HG03097 (cell line): ENCODE results near the gene PSG4.
"Not testable (repeated sequence)": the region's sequence is repeated elsewhere in the genome, so short reads cannot be mapped to it uniquely, and the experiment has no call there.

ENCODE experiments used
- ATAC-seq: cut with Tn5 transposase; IDR thresholded peaks from one replicate; pipeline ENCODE4 v1.9.1; 2021; ENCODE audit not compliant: unreplicated experiment, low FRiP score

Gene PSG4

DNA sequence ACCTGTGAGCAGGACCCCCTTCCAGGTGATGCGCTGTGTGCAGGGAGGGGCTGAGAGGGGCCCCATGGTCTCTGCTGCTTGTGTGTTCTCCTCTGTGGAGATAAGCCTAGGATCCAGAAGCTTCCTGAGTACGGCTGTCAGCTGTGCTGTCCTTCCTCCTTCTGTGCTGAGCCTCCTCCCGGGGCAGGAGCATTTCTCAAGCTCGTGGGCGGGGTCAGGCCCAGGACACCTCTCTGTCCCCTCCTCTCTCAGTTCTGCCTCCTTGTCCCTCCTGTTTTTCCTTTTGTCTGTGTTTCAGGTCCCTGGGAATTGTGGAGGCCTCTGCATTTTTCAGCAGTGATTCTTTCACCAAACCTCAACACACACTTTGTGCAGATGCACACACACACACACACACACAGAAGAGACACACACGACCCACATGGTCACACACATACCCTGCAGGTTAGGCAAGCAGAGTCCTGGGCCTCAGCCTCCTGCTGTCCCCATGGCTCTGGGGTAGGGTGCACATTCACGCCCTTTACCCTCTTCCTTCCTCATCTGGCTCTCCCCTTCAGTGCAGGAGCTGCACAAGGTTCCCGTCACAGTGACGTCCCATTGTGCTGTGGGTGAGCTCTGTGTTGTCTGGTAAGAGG is at the start of gene PSG4:
PSG4 (minus strand) TSS at position 168 of the 635 bp plus-strand sequence; CDS start at position 66, 102 bp downstream.
- ATAC-seq = not testable (repeated sequence)

DNA sequence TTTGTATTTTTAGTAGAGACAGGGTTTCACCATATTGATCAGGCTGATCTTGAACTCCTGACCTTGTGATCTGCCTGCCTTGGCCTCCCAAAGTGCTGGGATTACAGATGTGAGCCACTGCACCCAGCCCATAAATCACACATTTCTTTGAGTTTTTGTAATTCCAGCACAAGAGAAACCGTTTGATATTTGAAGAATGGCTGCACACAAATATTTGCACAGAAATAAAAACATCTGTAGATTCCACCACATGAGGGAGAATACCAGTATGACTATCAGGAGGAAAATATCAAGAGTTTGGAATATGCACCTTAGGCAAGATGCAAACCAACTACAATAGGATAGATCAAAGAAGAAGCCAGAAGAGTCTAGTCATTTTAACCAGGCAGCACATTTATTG is 46.0 kb upstream of the PSG4 start:
- not testable (repeated sequence) for ATAC-seq

DNA sequence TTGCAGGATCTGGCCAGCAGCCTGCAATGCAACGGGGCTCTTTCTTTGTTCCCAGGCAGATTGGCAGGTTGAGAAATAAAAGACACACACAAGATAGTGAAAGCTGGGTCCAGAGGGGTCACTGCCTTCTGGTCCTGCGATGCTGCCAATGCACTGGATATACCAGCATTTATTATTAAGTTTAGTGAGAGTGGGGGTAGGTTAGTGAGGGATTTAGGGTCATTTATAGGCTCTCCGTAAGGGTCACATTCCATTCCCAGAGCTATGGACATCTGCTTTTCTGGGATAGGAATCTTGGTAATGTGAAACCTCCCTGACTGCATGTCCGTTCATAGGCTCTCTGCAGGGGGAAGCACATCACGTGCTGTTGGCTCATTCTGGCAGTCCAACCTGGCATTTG is 44.9 kb upstream of the PSG4 start:
- ATAC-seq = not testable (repeated sequence)

DNA sequence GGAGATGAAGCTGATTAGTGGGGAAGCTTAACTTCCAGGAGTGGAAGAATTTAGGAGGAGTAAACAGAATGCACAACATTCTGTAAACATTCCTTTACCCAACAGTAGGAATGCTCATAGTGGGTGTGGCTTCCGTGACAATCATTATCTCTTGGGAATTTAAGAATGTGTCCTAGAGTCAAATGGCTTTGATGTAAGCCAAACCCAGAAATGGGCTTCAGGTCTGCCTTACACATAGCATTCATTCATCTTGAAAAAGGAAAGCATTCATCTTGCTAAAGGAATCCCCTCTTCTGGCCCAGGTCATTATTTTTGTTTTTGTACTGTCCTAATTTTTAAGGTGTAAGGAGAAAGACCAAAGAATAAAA is 43.2 kb upstream of the PSG4 start:
- not testable (repeated sequence) for ATAC-seq

DNA sequence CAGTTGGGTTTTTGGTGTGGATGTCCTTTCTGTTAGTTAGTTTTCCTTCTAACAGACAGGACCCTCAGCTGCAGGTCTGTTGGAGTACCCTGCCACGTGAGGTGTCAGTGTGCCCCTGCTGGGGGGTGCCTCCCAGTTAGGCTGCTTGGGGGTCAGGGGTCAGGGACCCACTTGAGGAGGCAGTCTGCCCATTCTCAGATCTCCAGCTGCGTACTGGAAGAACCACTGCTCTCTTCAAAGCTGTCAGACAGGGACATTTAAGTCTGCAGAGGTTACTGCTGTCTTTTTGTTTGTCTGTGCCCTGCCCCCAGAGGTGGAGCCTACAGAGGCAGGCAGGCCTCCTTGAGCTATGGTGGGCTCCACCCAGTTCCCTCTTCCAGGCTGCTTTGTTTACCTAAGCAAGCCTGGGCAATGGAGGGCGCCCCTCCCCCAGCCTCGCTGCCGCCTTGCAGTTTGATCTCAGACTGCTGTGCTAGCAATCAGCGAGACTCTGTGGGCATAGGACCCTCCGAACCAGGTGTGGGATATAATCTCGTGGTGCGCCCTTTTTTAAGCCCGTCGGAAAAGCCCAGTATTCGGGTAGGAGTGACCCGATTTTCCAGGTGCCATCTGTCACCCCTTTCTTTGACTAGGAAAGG is 41.9 kb upstream of the PSG4 start:
- not testable (repeated sequence) for ATAC-seq

DNA sequence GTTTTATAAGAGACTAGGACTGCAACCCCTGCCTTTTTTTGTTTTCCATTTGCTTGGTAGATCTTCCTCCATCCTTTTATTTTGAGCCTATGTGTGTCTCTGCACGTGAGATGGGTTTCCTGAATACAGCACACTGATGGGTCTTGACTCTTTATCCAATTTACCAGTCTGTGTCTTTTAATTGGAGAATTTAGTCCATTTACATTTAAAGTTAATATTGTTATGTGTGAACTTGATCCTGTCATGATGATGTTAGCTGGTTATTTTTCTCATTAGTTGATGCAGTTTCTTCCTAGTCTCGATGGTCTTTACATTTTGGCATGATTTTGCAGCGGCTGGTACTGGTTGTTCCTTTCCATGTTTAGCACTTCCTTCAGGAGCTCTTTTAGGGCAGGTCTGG is 40.4 kb upstream of the PSG4 start:
- not testable (repeated sequence) for ATAC-seq

DNA sequence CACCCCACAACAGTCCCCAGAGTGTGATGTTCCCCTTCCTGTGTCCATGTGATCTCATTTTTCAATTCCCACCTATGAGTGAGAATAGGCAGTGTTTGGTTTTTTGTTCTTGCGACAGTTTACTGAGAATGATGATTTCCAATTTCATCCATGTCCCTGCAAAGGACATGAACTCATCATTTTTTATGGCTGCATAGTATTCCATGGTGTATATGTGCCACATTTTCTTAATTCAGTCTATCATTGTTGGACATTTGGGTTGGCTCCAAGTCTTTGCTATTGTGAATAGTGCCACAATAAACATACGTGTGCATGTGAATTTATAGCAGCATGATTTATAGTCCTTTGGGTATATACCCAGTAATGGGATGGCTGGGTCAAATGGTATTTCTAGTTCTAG is 36.8 kb upstream of the PSG4 start:
- ATAC-seq = not testable (repeated sequence)

DNA sequence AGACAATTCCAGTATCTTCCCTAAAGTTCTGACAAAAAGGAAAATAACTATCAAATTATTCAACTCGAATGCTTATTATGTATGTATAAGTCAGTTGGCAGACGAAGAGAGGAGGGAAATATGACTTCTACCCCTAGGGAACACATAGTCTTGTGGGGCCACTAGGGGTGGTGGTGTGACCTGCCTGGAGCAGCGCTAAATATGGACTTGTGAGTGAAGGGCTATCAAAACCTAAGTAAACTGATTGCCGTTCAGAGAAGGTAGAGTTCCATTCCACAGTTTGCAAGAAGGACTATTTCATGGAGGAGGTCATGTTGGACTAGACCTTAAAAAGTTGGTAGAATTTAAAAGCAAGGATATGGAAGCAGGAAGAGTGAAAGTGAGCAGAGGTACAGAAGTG is 32.8 kb upstream of the PSG4 start:
- not testable (repeated sequence) for ATAC-seq

DNA sequence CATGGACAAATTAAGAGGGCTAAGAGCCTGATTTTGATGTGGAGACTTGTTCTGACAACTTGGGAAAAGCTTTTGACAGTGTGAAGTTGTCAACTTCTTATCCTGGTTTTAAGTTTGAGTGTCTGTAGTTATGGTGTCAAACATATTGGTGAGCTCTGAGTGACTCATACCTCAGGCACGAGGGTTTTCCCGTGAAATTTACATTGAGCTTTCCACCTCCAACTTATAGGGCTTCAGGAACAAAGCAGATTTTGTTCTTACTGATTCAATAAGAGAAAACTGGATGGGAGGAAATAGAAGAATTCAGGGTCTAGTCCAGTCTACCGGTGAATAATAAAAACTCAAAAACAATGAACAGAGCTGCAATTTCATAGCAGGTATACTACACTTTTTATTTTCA is 30.2 kb upstream of the PSG4 start:
- ATAC-seq = not testable (repeated sequence)

DNA sequence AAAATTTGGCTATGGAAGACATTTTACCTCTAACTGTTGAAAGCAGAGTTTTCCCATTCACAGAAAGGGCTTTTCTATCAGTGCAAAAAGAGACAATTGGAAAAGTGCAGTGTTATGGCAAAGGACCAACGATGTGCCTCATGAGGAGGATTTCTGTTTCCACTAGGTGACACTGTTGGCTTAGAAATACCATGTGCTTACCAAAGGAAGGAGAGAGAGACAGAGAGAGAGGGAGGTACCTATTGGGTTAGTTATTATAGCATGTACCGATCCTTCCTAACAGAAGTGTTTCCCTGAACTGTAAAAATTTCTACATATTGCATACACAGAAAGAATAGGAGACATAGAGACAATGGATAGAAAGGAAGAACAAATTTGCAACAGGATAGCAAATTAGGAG is 23.9 kb upstream of the PSG4 start:
- no peak for ATAC-seq

DNA sequence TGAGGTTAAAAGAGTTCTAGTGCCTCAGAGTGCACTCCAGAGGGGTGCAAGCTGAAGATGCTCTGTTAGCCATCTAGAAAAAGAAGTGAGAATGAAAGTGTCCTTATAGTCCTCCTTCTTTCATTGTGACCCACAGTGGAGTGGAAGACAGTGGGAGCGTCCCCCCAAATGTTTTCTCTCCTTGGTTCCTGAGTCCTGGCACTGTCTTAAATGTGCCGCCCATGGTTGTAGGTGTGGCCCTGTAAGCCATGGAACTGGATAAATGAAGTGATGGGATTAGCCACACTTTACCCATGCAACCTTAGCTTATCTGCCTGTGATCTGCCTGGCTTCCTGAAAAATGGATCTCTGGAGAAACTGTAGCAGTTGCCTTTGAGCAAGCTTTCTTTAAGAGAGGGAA is 23.3 kb upstream of the PSG4 start:
- not testable (repeated sequence) for ATAC-seq

DNA sequence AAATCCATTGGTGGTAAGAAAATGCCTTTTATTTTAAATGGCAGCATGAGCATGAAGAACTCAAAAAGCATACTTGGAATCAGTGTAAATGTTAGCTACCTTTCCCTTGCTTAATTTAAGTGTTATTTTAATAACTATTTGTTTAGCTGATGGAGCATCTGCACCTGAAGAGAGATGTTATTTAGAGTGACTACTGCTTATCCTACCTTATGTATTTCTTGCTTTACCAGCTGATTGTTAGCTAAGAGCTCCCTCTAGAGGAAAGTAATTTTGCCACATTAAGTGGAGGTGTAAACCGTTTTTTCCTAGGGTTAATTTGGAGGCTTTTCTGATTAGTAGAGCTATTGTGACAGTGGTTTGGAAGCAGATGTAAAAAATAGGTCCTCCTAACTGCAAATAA is 21.5 kb upstream of the PSG4 start:
- ATAC-seq = not testable (repeated sequence)

DNA sequence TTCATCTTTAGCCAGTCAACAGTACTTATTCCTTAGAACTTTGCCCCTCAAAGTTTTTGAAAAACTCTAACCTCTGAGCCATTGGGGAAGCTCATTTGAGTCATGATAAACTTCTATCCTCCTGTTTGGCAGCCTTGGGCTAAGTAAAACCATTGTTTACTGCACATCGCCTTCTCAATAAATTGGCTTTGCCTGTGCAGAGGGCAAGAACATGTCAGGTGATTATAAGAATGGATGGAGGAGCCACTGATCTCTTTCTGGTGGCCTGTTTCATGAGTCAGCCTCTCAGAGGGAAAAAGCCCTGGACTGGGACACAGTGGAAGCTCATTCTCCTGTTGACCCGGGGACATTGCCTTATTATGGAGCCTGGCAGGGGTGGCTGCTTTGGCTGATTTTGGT is 19.4 kb upstream of the PSG4 start:
- no peak for ATAC-seq

DNA sequence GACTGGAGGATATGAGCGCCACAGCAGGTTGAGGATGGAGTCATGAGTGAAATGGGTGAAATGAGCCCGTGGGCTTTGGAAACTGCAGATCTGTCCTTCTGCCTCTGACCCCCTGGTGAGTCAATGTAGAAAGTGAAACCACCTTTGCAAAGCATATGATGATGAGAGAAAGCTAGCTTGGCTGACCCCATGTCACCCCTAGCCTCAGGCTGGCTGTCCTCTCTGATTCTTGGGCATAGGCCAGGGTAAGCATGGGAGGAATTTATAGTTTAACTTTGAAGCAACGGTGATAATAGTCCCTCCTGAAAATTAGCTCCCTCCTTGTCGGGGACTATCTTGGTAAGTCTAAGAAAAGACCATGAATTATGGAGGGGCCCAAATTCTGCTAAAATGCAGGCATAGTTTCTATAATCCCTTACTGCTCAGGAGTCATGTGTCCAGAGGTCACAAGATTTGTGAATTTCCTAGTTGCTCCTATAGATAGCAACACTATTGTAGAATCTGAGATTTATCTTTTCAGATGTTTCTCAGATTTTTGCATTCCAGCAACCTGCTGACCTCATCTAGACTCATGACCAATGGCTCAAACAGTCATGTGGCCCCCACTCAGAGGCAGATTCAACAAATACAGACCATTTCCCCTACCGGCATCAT is 18.9 kb upstream of the PSG4 start:
- not testable (repeated sequence) for ATAC-seq

DNA sequence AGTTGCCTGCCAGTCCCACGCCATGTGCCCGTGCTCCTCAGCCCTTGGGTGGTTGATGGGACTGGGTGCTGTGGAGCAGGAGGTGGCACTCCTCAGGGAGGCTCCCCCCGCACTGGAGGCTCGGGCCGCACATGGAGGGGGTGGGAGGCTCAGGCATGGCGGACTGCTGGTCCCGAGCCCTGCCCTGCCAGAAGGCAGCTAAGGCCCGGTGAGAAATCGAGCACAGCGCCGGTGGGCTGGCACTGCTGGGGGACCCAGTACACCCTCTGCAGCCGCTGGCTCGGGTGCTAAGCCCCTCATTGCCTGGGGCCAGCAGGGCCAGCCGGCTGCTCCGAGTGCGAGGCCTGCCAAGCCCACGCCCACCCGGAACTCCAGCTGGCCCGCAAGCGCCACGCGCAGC is 16.5 kb upstream of the PSG4 start:
- ATAC-seq = not testable (repeated sequence)

DNA sequence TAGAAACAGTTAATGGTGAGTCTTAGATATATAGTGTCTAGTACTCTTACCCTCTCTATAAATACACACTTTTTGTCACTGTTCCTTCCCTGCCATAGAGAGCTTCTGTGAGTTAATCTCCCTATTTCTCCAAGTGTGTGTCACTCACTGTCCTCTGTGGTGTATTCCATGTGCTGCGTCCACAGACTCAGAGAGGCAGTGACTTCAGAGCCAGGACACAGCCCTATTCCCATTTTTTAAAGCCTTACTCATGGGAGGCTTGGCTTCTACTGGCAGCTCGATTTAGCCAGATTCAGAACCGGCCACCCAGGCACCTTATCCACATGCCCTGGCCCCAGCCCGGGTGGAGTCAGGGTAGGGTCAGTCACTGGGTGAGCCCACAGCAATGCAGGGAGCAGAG is 13.7 kb upstream of the PSG4 start:
- not testable (repeated sequence) for ATAC-seq

DNA sequence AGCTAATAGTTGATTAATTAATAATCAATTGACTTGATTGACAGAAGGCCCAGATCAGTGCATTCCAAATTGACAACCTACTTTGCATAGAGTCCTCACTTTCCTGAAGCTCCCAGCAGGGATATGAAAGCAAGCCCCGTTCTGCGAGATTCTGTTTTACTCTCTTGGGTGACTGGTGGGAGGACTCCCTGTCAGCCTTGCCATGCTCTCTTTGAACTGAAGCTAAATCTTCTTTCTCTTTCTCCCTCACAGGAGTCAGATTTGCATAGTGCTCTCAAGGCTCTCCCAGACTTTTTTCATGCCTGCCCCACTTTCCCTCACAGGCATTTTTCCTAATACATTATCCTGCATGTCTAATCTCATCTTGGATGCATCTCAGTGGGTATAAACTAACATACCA is 10.4 kb upstream of the PSG4 start:
- ATAC-seq = not testable (repeated sequence)

DNA sequence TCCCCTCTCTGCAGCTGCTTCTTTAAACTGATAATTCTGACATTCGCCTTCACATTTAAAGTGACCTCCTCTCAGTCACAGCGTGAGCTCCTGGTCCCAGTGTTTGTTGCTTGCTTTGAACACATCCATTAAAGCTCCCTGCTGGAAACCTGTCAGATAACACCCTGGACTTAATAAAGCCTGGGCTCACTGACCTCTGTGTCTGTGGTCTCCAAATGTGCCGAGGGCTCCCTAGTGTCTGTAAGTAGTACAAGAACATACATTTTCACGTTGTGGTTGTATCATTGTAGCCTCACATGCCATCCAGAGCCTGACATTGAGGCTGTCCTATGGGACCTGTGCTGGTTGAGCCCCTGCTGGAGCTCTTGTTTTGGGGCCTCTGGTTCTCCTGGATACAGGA is 2.6 kb upstream of the PSG4 start:
- no peak for ATAC-seq

DNA sequence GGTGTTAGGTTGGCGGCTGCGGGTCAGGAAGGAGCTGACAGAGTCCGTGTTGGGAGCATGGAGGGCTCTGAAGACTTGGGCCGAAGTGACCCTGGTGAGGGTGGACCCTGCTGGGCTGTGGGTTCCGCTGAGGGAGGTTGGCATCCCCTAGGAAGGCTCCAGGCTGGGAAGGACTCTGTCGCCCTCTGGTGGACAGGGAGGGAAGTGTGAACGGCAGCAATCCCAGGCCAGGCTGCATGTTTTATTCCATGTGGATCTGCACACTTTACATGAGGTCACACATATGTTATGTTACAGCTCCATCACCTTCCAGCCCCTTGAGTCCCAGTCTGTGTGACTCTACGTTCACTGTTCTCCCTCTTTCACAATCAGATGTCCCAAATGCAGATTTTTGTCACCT is 1.7 kb upstream of the PSG4 start:
- not testable (repeated sequence) for ATAC-seq

DNA sequence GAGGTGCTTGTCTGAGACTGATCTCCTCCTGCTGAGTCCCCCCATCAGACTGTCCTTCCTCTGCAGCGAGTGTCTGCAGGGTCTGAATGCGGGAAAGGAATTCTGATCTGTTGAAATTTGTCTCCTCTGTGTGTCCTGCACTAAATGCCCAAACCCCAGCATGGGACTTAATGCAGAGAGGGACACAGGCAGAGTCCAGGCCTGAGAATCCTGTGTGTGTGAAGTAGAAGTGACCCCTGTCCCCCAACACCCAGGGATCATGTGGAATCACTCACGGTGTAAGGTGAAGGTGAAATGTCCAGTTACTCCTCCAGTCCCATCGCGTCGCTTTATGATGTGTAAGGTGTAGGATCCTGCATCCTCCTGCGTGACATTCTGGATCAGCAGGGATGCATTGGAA is 1.8 kb downstream of the PSG4 start:
- ATAC-seq = not testable (repeated sequence)

DNA sequence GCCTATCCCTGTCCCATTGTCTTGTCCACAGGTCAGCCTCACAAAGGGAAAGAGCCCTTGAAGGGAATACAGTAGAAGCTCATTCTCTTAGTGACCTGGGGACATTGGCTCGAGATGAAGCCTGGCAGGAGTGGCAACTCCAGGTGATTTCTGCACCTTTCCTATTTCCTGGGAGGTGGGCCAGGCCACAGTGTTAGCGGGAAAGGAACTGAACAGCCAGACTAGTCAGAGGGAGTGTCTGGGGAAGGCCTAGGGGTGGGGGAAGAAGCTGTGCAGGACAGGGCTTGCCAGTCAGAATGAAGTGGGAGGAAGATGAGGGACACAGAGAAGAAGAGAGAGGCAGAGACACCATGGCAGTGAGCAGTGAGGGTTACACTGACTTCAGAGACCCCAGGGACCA is 3.5 kb downstream of the PSG4 start:
- ATAC-seq = not testable (repeated sequence)

DNA sequence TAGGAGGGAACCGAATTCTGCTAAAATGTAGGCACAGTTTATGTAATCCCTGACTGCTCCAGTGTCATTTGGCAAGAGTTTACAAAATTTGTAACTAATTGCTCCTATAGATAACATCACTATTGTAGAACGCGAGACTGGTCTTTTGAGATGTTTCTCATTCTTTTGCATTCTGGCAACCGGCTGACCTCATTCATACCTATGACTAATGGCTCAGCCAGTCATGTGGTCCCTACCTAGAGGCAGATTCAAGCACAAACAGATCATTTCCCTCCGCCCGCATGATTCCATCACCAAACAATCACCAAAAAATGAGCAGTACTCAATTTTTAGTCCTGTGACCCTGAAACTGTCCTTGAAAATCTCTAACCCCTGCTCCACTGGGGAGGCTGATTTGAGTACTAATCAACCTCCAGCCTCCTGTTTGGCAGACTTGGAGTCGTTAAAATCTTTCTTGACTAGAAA is 4.1 kb downstream of the PSG4 start:
- not testable (repeated sequence) for ATAC-seq
